Body of pancreas (tissue), 4 donors: ENCODE results near the gene CDK5RAP3. TPM values are rescaled to one million over a fixed set of nuclear protein-coding genes. Genes with fewer than 3 reads are reported as not detected.

Experiments
- ATAC-seq: fragments of 150-250 bp; one replicate; pipeline ENCODE4 v1.9.1; 2016
- DNase-seq, 4 donors: peaks; one replicate each; pipeline ENCODE4 v3.0.0-alpha.2; 2019
- H3K27ac ChIP-seq, 4 donors: fragments of 200-600 bp; sonication (generic); 1 replicate in 3 of 4; 2 replicates in 1 of 4; pipeline versions ENCODE4 v1.5.1 to v1.6.1; 2016 to 2019; ENCODE audit warnings: mild to moderate bottlenecking in 1 of 4, mixed read lengths in 1 of 4, moderate library complexity in 1 of 4
- H3K27me3 ChIP-seq, 2 donors: fragments of 200-600 bp; sonication (generic); one replicate each; pipeline ENCODE4 v1.6.0; 2016; ENCODE audit warnings: mild to moderate bottlenecking in 1 of 2
- H3K36me3 ChIP-seq, 2 donors: fragments of 200-600 bp; sonication (generic); replicated peaks in 1 of 2; 2 replicates each; pipeline ENCODE4 v1.5.1; 2016; ENCODE audit warnings: low read depth in 2 of 2; ENCODE audit not compliant: insufficient read depth in 1 of 2
- H3K4me1 ChIP-seq: fragments of 200-600 bp; sonication (generic); one replicate; pipeline ENCODE4 v1.6.0; 2016
- H3K4me3 ChIP-seq, 2 donors: fragments of 200-600 bp; sonication (generic); 1 replicate in 1 of 2; 2 replicates in 1 of 2; pipeline ENCODE4 v1.5.1; 2016 to 2019
- H3K9me3 ChIP-seq, 3 donors: fragments of 200-600 bp; sonication (generic); 1 replicate in 2 of 3; 2 replicates in 1 of 3; pipeline ENCODE4 v1.5.1; 2016
- POLR2A ChIP-seq, 3 donors: fragments of 450-650 bp; IDR thresholded peaks; one replicate each; pipeline ENCODE4 v1.6.1; 2016; ENCODE audit warnings: antibody characterized with exemption in 3 of 3, mild to moderate bottlenecking in 2 of 3
- WGBS, 2 donors: methylation state at CpG; one replicate each; pipeline ENCODE4 v1.1.5; 2017; 5-methylcytosine and 5-hydroxymethylcytosine counted together
- intact Hi-C: fragments of 100-400 bp; cut with DNase I; formaldehyde crosslinking; loops from one replicate; pipeline ENCODE4 v1.15.1; 2023
- total RNA-seq, 2 donors: library from RNA; depleted of rRNA; stranded (reverse); fragments of >200 nt; gene quantifications; one replicate each; pipeline ENCODE4 v1.1.0, GENCODE V29; 2016
- TF ChIP-seq, protein P1 (sequence below), 7 experiments: fragments of 450-650 bp in 4 of 7; fragments of 200-600 bp in 3 of 7; sonication (generic) in 3 of 7; IDR thresholded peaks; one replicate each; pipeline ENCODE4 v1.5.1; 2016 to 2019; ENCODE audit warnings: antibody characterized with exemption in 7 of 7

The CDK5RAP3 gene
- total RNA-seq, 2 donors from 2014 or later = 209 to 588 TPM

DNA sequence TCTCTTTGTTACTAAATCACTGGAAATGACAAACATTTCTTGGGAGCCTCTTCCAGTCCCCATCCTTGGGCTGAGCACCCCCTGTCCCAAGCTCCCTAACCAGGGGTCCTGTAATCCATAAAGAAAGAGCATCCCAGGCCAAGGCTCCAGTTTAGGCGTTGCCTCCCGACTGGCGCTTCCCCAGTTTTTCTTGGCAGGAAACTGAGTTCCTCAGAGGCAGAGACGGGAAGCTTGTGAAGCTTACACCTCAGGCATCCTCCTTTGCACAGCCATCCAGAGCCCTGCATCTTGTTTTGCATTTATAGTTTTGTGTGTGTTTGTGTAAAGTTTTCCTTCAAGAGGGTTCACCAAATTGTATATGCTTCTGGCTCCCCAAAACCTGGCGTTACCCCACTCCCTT is 59.6 kb downstream of the CDK5RAP3 start:
- Histone ChIP-seq H3K4me1 (peaks cover 13% of the 10 kb centered on the region), H3K27ac (no peak overlapping the region), H3K27me3 (no peaks in the 10 kb centered on the region), H3K9me3 (no peaks in the 10 kb centered on the region), H3K36me3 (no peaks in the 10 kb centered on the region), H3K4me3 (no peak overlapping the region)
- DNase-seq (no peak), ATAC-seq (no peak)
- intact Hi-C loops = loop anchor here (5.0 kb wide), 1 partner anchor 42 kb away; no protein-coding TSS in a partner anchor
- TF ChIP-seq, protein P1, sequence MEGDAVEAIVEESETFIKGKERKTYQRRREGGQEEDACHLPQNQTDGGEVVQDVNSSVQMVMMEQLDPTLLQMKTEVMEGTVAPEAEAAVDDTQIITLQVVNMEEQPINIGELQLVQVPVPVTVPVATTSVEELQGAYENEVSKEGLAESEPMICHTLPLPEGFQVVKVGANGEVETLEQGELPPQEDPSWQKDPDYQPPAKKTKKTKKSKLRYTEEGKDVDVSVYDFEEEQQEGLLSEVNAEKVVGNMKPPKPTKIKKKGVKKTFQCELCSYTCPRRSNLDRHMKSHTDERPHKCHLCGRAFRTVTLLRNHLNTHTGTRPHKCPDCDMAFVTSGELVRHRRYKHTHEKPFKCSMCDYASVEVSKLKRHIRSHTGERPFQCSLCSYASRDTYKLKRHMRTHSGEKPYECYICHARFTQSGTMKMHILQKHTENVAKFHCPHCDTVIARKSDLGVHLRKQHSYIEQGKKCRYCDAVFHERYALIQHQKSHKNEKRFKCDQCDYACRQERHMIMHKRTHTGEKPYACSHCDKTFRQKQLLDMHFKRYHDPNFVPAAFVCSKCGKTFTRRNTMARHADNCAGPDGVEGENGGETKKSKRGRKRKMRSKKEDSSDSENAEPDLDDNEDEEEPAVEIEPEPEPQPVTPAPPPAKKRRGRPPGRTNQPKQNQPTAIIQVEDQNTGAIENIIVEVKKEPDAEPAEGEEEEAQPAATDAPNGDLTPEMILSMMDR (IDR thresholded peaks at IDR 0.05) = no peak
- TF ChIP-seq POLR2A (IDR thresholded peaks at IDR 0.05) = no peak
- 67 to 69% methylated on average over 3 to 5 of the region's 5 CpGs for WGBS, 2 donors

Other genes starting within 250 kb of the CDK5RAP3 start
- gene TBX21, start 237.9 kb upstream of the CDK5RAP3 start, total RNA-seq = 1 to 10 TPM in 1 of 2 donors, not detected in 1; 1.0 TPM
- 10 to 100 TPM; 18.2 to 42.2 TPM for gene OSBPL7, start 149.3 kb upstream of the CDK5RAP3 start, total RNA-seq
- gene MRPL10, start 139.6 kb upstream of the CDK5RAP3 start, total RNA-seq = 10 to 100 TPM in 1 of 2 donors, 1 to 10 TPM in 1; 4.3 to 29.8 TPM
- not detected for gene LRRC46, start 139.4 kb upstream of the CDK5RAP3 start, total RNA-seq
- gene SCRN2, start 129.8 kb upstream of the CDK5RAP3 start, total RNA-seq = 10 to 100 TPM; 37.2 to 45.7 TPM
- gene SP6, start 120.0 kb upstream of the CDK5RAP3 start, total RNA-seq = under 1 TPM; 0.26 to 0.99 TPM
- 1 to 10 TPM; 4.7 to 6.3 TPM for gene SP2, start 74.9 kb upstream of the CDK5RAP3 start, total RNA-seq
- gene PNPO, start 29.5 kb upstream of the CDK5RAP3 start, total RNA-seq = 10 to 100 TPM; 27.8 to 55.4 TPM
- 10 to 100 TPM; 36.6 to 63.3 TPM for gene PRR15L, start 13.2 kb upstream of the CDK5RAP3 start, total RNA-seq
- 10 to 100 TPM in 1 of 2 donors, 1 to 10 TPM in 1; 7.0 to 43.5 TPM for gene COPZ2, start 66.7 kb downstream of the CDK5RAP3 start, total RNA-seq
- 10 to 100 TPM; 39.4 to 74.2 TPM for gene NFE2L1, start 77.2 kb downstream of the CDK5RAP3 start, total RNA-seq
- gene CBX1, start 130.4 kb downstream of the CDK5RAP3 start, total RNA-seq = 10 to 100 TPM; 15.8 to 34.2 TPM
- gene SNX11, start 136.7 kb downstream of the CDK5RAP3 start, total RNA-seq = 10 to 100 TPM in 1 of 2 donors, 1 to 10 TPM in 1; 5.4 to 10.9 TPM